NCI-H1436 treated with DMSO at 0.1 percent for 48 hours (cell line): Measurements from ENCODE around the gene DDX19B.
"Not testable (repeated sequence)": the region's sequence is repeated elsewhere in the genome, so short reads cannot be mapped to it uniquely, and the experiment has no call there.

Experiments
- DNase-seq: peaks from one replicate; lab custom pipeline; 2025; lab: John Stamatoyannopoulos, UW

Gene DDX19B

GRCh38 chr16:70349783-70350182 lies 50.8 kb downstream of the DDX19B start:
- no peak for DNase-seq

- DNase-seq, result no peak
These were observed 60.6 kb downstream of the DDX19B start for GRCh38 chr16:70359552-70359951.

- no peak for DNase-seq
These were observed 65.4 kb downstream of the DDX19B start for GRCh38 chr16:70364399-70364798.

- not testable (repeated sequence) for DNase-seq
These were observed 71.2 kb downstream of the DDX19B start for GRCh38 chr16:70370145-70370544.

- DNase-seq, result no peak
These were observed 71.9 kb downstream of the DDX19B start for GRCh38 chr16:70370924-70371323.

- no peak for DNase-seq
These were observed 74.1 kb downstream of the DDX19B start for GRCh38 chr16:70372921-70373728.

GRCh38 chr16:70374213-70374612 lies 75.2 kb downstream of the DDX19B start:
- DNase-seq, result no peak

GRCh38 chr16:70375636-70376611 lies 76.9 kb downstream of the DDX19B start:
- DNase-seq, result no peak

GRCh38 chr16:70377782-70378181 lies 78.8 kb downstream of the DDX19B start:
- DNase-seq, result no peak

- no peak for DNase-seq
These were observed 80.0 kb downstream of the DDX19B start for GRCh38 chr16:70378869-70379493.

GRCh38 chr16:70380248-70380918 lies 81.4 kb downstream of the DDX19B start:
- DNase-seq, result no peak

GRCh38 chr16:70380919-70381603 lies 82.1 kb downstream of the DDX19B start:
- peak; percentile 88 for DNase-seq

- DNase-seq, result no peak
These were observed 82.8 kb downstream of the DDX19B start for GRCh38 chr16:70381604-70382342.

GRCh38 chr16:70383421-70383960 lies 84.5 kb downstream of the DDX19B start:
- no peak for DNase-seq
